Panc1 (cell line): ENCODE measurements around the gene CHRNB1.

Source experiments
- POLR2AphosphoS5 ChIP-seq: IDR thresholded peaks from 2 replicates; pipeline ENCODE4 v1.6.1; 2012; ENCODE audit warnings: mild to moderate bottlenecking, low read depth, low read length, moderate library complexity
- SIN3A ChIP-seq: IDR thresholded peaks from 2 replicates; pipeline ENCODE4 v1.6.1; 2012; ENCODE audit warnings: low read depth, mild to moderate bottlenecking, low read length, moderate library complexity, borderline replicate concordance; ENCODE audit not compliant: insufficient read depth
- TCF7L2 ChIP-seq: IDR thresholded peaks from 2 replicates; pipeline ENCODE4 v1.6.1; 2011; ENCODE audit warnings: mild to moderate bottlenecking, low read depth, low read length, inconsistent platforms
- TF ChIP-seq, protein P1 (sequence below): fragments of 450-650 bp; IDR thresholded peaks from 2 replicates; pipeline ENCODE4 v1.5.1; 2017; ENCODE audit warnings: mild to moderate bottlenecking

DNA sequence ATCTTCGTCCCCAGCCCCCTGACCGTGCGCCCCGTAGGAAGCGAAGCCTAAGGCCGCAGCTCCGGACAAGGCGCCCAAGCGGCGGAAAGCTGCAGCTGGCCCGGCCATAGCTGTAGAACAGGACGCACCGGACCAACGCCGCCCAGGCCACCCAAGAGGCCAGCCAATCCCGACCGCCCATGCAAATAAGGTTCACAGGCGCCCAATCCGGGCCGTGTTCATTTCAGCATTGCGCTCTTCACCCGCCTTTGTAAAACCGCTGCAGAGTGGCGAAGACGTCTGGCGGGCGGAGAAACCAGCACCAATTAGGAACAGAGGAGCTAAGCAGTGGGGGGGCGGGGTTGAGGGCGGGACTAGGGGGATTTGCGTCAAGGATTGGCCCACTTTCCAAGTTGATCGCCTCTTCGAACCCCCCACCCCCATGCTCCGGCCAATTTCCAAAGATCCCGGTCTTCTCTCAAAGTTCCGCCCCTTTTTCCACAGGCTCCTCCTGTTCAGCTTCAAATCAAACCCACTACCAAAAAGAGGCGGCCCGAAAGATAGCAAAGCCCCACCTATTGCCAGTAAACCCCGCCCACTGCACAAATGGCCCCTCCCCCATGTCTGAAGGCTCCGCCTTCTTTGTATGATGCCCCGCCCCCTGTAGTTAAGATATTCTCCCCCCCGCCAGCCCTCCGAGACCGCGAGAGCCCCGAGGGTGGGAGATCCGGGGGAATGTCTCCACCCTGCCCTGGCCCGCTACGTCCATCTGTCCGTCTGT lies 40.7 kb upstream of the CHRNB1 start, which contains the start of gene TMEM256:
- TF ChIP-seq, protein P1, sequence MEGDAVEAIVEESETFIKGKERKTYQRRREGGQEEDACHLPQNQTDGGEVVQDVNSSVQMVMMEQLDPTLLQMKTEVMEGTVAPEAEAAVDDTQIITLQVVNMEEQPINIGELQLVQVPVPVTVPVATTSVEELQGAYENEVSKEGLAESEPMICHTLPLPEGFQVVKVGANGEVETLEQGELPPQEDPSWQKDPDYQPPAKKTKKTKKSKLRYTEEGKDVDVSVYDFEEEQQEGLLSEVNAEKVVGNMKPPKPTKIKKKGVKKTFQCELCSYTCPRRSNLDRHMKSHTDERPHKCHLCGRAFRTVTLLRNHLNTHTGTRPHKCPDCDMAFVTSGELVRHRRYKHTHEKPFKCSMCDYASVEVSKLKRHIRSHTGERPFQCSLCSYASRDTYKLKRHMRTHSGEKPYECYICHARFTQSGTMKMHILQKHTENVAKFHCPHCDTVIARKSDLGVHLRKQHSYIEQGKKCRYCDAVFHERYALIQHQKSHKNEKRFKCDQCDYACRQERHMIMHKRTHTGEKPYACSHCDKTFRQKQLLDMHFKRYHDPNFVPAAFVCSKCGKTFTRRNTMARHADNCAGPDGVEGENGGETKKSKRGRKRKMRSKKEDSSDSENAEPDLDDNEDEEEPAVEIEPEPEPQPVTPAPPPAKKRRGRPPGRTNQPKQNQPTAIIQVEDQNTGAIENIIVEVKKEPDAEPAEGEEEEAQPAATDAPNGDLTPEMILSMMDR: no peak
- TF ChIP-seq TCF7L2 (no peak), POLR2AphosphoS5 (peak; percentile 65), SIN3A (0 out of 2 replicates have a peak, but pooled peaks have one; percentile 21)
